ENCODE results near the gene LCN10.

GRCh38 chr9:136761545-136761981 lies 18.8 kb upstream of the LCN10 start:
- no peak for TF ChIP-seq ZNF274 (IDR thresholded peaks at IDR 0.05; ENCODE audit: low read depth, low read length)
- no peak for TF ChIP-seq SUZ12 (IDR thresholded peaks at IDR 0.05; ENCODE audit: extremely low read depth, insufficient read depth, insufficient read length)
- TF ChIP-seq YY1 (IDR thresholded peaks at IDR 0.05; ENCODE audit: insufficient read depth, insufficient read length) = no peak

All from NT2/D1 (cell line).